Activated naive CD8-positive, alpha-beta T cell treated with anti-CD3 and anti-CD28 coated beads for 36 hours (primary cell): ENCODE measurements around the gene DNAJC1. TPM values are rescaled to one million over a fixed set of nuclear protein-coding genes. Genes with fewer than 3 reads are reported as not detected.

ENCODE experiments used
- DNase-seq: peaks from one replicate; pipeline ENCODE4 v3.0.0; 2021
- H3K27ac Mint-ChIP-seq: one replicate; pipeline ENCODE4 v1.8.0; 2022; ENCODE audit warnings: mild to moderate bottlenecking, moderate library complexity, mixed read lengths
- H3K27me3 Mint-ChIP-seq: one replicate; pipeline ENCODE4 v1.8.0; 2022; ENCODE audit warnings: mild to moderate bottlenecking, mixed read lengths
- H3K36me3 Mint-ChIP-seq: one replicate; pipeline ENCODE4 v1.8.0; 2021; ENCODE audit warnings: mild to moderate bottlenecking, mixed read lengths
- H3K4me1 Mint-ChIP-seq: one replicate; pipeline ENCODE4 v1.8.0; 2021; ENCODE audit warnings: mixed read lengths
- H3K4me3 Mint-ChIP-seq: one replicate; pipeline ENCODE4 v1.8.0; 2022; ENCODE audit warnings: mild to moderate bottlenecking, moderate library complexity, mixed read lengths
- H3K9me3 Mint-ChIP-seq: one replicate; pipeline ENCODE4 v1.8.0; 2022; ENCODE audit warnings: mixed read lengths
- total RNA-seq, 2 experiments: library from RNA; stranded (reverse); gene quantifications; one replicate each; pipeline ENCODE4 v1.2.3, GENCODE V29; 2021

The DNAJC1 gene
- total RNA-seq, 2 experiments from 2014 or later, result 25.0 to 26.9 TPM

- H3K9me3 Mint-ChIP-seq, result peaks cover 3% of the 10 kb centered on the region
- H3K36me3 Mint-ChIP-seq, result peaks cover 14% of the 10 kb centered on the region
- H3K27ac Mint-ChIP-seq, result no peak overlapping the region
- peaks cover 10% of the 10 kb centered on the region for H3K4me1 Mint-ChIP-seq
- DNase-seq, result peak; percentile 14
- no peaks in the 10 kb centered on the region for H3K27me3 Mint-ChIP-seq
- H3K4me3 Mint-ChIP-seq, result no peak overlapping the region
Measured at GRCh38 chr10:21989453-21990154, 13.9 kb downstream of the DNAJC1 start.

GRCh38 chr10:21985541-21985940 lies 18.0 kb downstream of the DNAJC1 start:
- Mint-ChIP-seq H3K36me3 (peaks cover 20% of the 10 kb centered on the region), H3K4me3 (no peak overlapping the region), H3K9me3 (peaks cover 3% of the 10 kb centered on the region), H3K27ac (no peak overlapping the region), H3K4me1 (peaks cover 6% of the 10 kb centered on the region), H3K27me3 (no peaks in the 10 kb centered on the region)
- no peak for DNase-seq

- DNase-seq, result no peak
- Mint-ChIP-seq H3K27me3 (no peaks in the 10 kb centered on the region), H3K27ac (no peak overlapping the region), H3K4me3 (no peak overlapping the region), H3K4me1 (peaks cover 6% of the 10 kb centered on the region), H3K9me3 (peaks cover under 1% of the 10 kb centered on the region), H3K36me3 (peaks cover 10% of the 10 kb centered on the region)
Measured at GRCh38 chr10:21981118-21981517, 22.4 kb downstream of the DNAJC1 start.

GRCh38 chr10:21980691-21981090 lies 22.8 kb downstream of the DNAJC1 start:
- Mint-ChIP-seq H3K36me3 (peaks cover 9% of the 10 kb centered on the region), H3K4me3 (no peak overlapping the region), H3K27ac (no peak overlapping the region), H3K4me1 (peaks cover 6% of the 10 kb centered on the region), H3K9me3 (no peaks in the 10 kb centered on the region), H3K27me3 (no peaks in the 10 kb centered on the region)
- no peak for DNase-seq

GRCh38 chr10:21978191-21978862 lies 25.2 kb downstream of the DNAJC1 start:
- Mint-ChIP-seq H3K27me3 (no peaks in the 10 kb centered on the region), H3K9me3 (no peaks in the 10 kb centered on the region), H3K4me3 (no peak overlapping the region), H3K36me3 (peaks cover 4% of the 10 kb centered on the region), H3K27ac (no peak overlapping the region), H3K4me1 (peaks cover 8% of the 10 kb centered on the region)
- no peak for DNase-seq

- DNase-seq, result no peak
- peaks cover 2% of the 10 kb centered on the region for H3K36me3 Mint-ChIP-seq
- no peaks in the 10 kb centered on the region for H3K9me3 Mint-ChIP-seq
- H3K4me1 Mint-ChIP-seq, result peaks cover 13% of the 10 kb centered on the region
- H3K27me3 Mint-ChIP-seq, result no peaks in the 10 kb centered on the region
- no peak overlapping the region for H3K4me3 Mint-ChIP-seq
- no peak overlapping the region for H3K27ac Mint-ChIP-seq
Measured at GRCh38 chr10:21976739-21977138, 26.8 kb downstream of the DNAJC1 start.

GRCh38 chr10:21976280-21976679 lies 27.2 kb downstream of the DNAJC1 start:
- peaks cover 13% of the 10 kb centered on the region for H3K4me1 Mint-ChIP-seq
- no peak for DNase-seq
- no peaks in the 10 kb centered on the region for H3K9me3 Mint-ChIP-seq
- H3K27ac Mint-ChIP-seq, result no peak overlapping the region
- peaks cover 2% of the 10 kb centered on the region for H3K36me3 Mint-ChIP-seq
- H3K27me3 Mint-ChIP-seq, result no peaks in the 10 kb centered on the region
- no peak overlapping the region for H3K4me3 Mint-ChIP-seq

GRCh38 chr10:21975378-21975990 lies 28.0 kb downstream of the DNAJC1 start:
- no peak for DNase-seq
- Mint-ChIP-seq H3K4me1 (peaks cover 11% of the 10 kb centered on the region), H3K27me3 (no peaks in the 10 kb centered on the region), H3K9me3 (no peaks in the 10 kb centered on the region), H3K27ac (no peak overlapping the region), H3K4me3 (no peak overlapping the region), H3K36me3 (peaks cover 2% of the 10 kb centered on the region)

GRCh38 chr10:21972584-21972983 lies 30.9 kb downstream of the DNAJC1 start:
- H3K36me3 Mint-ChIP-seq, result peaks cover 2% of the 10 kb centered on the region
- no peak overlapping the region for H3K4me3 Mint-ChIP-seq
- H3K27me3 Mint-ChIP-seq, result no peaks in the 10 kb centered on the region
- no peaks in the 10 kb centered on the region for H3K9me3 Mint-ChIP-seq
- DNase-seq, result no peak
- no peak overlapping the region for H3K27ac Mint-ChIP-seq
- peaks cover 13% of the 10 kb centered on the region for H3K4me1 Mint-ChIP-seq

- peaks cover 9% of the 10 kb centered on the region for H3K4me1 Mint-ChIP-seq
- H3K36me3 Mint-ChIP-seq, result peaks cover 20% of the 10 kb centered on the region
- H3K27ac Mint-ChIP-seq, result no peak overlapping the region
- DNase-seq, result no peak
- peaks cover 11% of the 10 kb centered on the region for H3K9me3 Mint-ChIP-seq
- no peak overlapping the region for H3K4me3 Mint-ChIP-seq
- H3K27me3 Mint-ChIP-seq, result no peaks in the 10 kb centered on the region
Measured at GRCh38 chr10:21969326-21970287, 33.9 kb downstream of the DNAJC1 start.

- peaks cover 12% of the 10 kb centered on the region for H3K9me3 Mint-ChIP-seq
- no peak overlapping the region for H3K4me3 Mint-ChIP-seq
- H3K36me3 Mint-ChIP-seq, result peaks cover 19% of the 10 kb centered on the region
- no peak overlapping the region for H3K27ac Mint-ChIP-seq
- H3K4me1 Mint-ChIP-seq, result peaks cover 7% of the 10 kb centered on the region
- H3K27me3 Mint-ChIP-seq, result no peaks in the 10 kb centered on the region
- DNase-seq, result no peak
Measured at GRCh38 chr10:21964983-21965665, 38.4 kb downstream of the DNAJC1 start.

GRCh38 chr10:21962358-21962757 lies 41.2 kb downstream of the DNAJC1 start:
- Mint-ChIP-seq H3K9me3 (peaks cover 12% of the 10 kb centered on the region), H3K4me3 (no peak overlapping the region), H3K4me1 (peaks cover 7% of the 10 kb centered on the region), H3K27ac (no peak overlapping the region), H3K36me3 (peaks cover 16% of the 10 kb centered on the region), H3K27me3 (no peaks in the 10 kb centered on the region)
- DNase-seq, result no peak

GRCh38 chr10:21961847-21962246 lies 41.7 kb downstream of the DNAJC1 start:
- Mint-ChIP-seq H3K9me3 (peaks cover 10% of the 10 kb centered on the region), H3K4me1 (peaks cover 7% of the 10 kb centered on the region), H3K27ac (no peak overlapping the region), H3K4me3 (no peak overlapping the region), H3K36me3 (peaks cover 11% of the 10 kb centered on the region), H3K27me3 (no peaks in the 10 kb centered on the region)
- DNase-seq, result no peak

- DNase-seq, result no peak
- H3K4me3 Mint-ChIP-seq, result no peak overlapping the region
- no peak overlapping the region for H3K27ac Mint-ChIP-seq
- H3K4me1 Mint-ChIP-seq, result peaks cover 7% of the 10 kb centered on the region
- no peaks in the 10 kb centered on the region for H3K27me3 Mint-ChIP-seq
- peaks cover 5% of the 10 kb centered on the region for H3K9me3 Mint-ChIP-seq
- H3K36me3 Mint-ChIP-seq, result peaks cover 3% of the 10 kb centered on the region
Measured at GRCh38 chr10:21959998-21960397, 43.5 kb downstream of the DNAJC1 start.
